SK-N-SH treated with all-trans-retinoic acid at 6 μM for 48 hours (cell line): ENCODE results near the gene CEP95.

Source experiments
- ATAC-seq: fragments of 200-7000 bp; cut with Tn5 transposase; 3 replicates; pipeline ENCODE4 v1.9.1; 2020; ENCODE audit warnings: mild to moderate bottlenecking, moderate library complexity
- ARNTL ChIP-seq: fragments of 450-650 bp; formaldehyde crosslinking; IDR thresholded peaks from 2 replicates; pipeline ENCODE4 v1.5.0; 2020; ENCODE audit warnings: low read depth, mild to moderate bottlenecking, moderate library complexity, borderline replicate concordance
- BACH2 ChIP-seq: fragments of 250-450 bp; sonication (Bioruptor Pico); IDR thresholded peaks from 2 replicates; pipeline ENCODE4 v1.9.0; 2021; ENCODE audit warnings: mild to moderate bottlenecking, borderline replicate concordance
- CSDC2 ChIP-seq: fragments of 250-450 bp; sonication (Bioruptor Pico); IDR thresholded peaks from 2 replicates; pipeline ENCODE4 v1.5.0; 2020; ENCODE audit warnings: mild to moderate bottlenecking, moderate library complexity
- CSRNP3 ChIP-seq: fragments of 250-450 bp; sonication (Bioruptor Pico); IDR thresholded peaks from 2 replicates; pipeline ENCODE4 v1.5.1; 2021; ENCODE audit warnings: mild to moderate bottlenecking, moderate library complexity
- ESRRG ChIP-seq: fragments of 250-450 bp; sonication (Bioruptor Pico); IDR thresholded peaks from 2 replicates; pipeline ENCODE4 v1.6.1; 2021; ENCODE audit warnings: mild to moderate bottlenecking
- GLIS3 ChIP-seq: fragments of 250-450 bp; sonication (Bioruptor Pico); IDR thresholded peaks from 2 replicates; pipeline ENCODE4 v1.5.0; 2020; ENCODE audit warnings: mild to moderate bottlenecking, moderate library complexity
- ISL1 ChIP-seq: fragments of 250-450 bp; sonication (Bioruptor Pico); IDR thresholded peaks from 2 replicates; pipeline ENCODE4 v2.1.2; 2022; ENCODE audit warnings: mild to moderate bottlenecking, moderate library complexity
- OSR1 ChIP-seq: fragments of 250-450 bp; sonication (Bioruptor Pico); IDR thresholded peaks from 2 replicates; pipeline ENCODE4 v1.8.0; 2022; ENCODE audit warnings: moderate library complexity, mild to moderate bottlenecking, inconsistent platforms
- PPARA ChIP-seq: fragments of 250-450 bp; sonication (Bioruptor Pico); IDR thresholded peaks from 2 replicates; pipeline ENCODE4 v1.5.0; 2020; ENCODE audit warnings: mild to moderate bottlenecking, borderline replicate concordance
- RARB ChIP-seq: fragments of 250-450 bp; sonication (Bioruptor Pico); IDR thresholded peaks from 2 replicates; pipeline ENCODE4 v1.8.0; 2021; ENCODE audit warnings: mild to moderate bottlenecking, moderate library complexity
- SNAI2 ChIP-seq: fragments of 250-450 bp; sonication (Bioruptor Pico); IDR thresholded peaks from 2 replicates; pipeline ENCODE4 v1.5.0; 2020; ENCODE audit warnings: mild to moderate bottlenecking, moderate library complexity
- TCF4 ChIP-seq: fragments of 250-450 bp; sonication (Bioruptor Pico); IDR thresholded peaks from 2 replicates; pipeline ENCODE4 v1.8.0; 2021; ENCODE audit warnings: mild to moderate bottlenecking, moderate library complexity, borderline replicate concordance
- TOX ChIP-seq: fragments of 250-450 bp; sonication (Bioruptor Pico); IDR thresholded peaks from 2 replicates; pipeline ENCODE4 v1.8.0; 2021; ENCODE audit warnings: mild to moderate bottlenecking, moderate library complexity, borderline replicate concordance
- TSHZ2 ChIP-seq: fragments of 250-450 bp; sonication (Bioruptor Pico); IDR thresholded peaks from 2 replicates; pipeline ENCODE4 v1.5.0; 2020; ENCODE audit warnings: mild to moderate bottlenecking, moderate library complexity
- ZFP3 ChIP-seq: fragments of 250-450 bp; sonication (Bioruptor Pico); IDR thresholded peaks from 2 replicates; pipeline ENCODE4 v1.5.0; 2020; ENCODE audit warnings: mild to moderate bottlenecking, moderate library complexity
- ZFP30 ChIP-seq: fragments of 450-650 bp; formaldehyde crosslinking; IDR thresholded peaks from 2 replicates; pipeline ENCODE4 v1.5.0; 2022; ENCODE audit warnings: mild to moderate bottlenecking, moderate library complexity
- ZNF565 ChIP-seq: fragments of 450-650 bp; formaldehyde crosslinking; conservative IDR thresholded peaks from 2 replicates; pipeline ENCODE4 v1.5.0; 2020; ENCODE audit warnings: low read depth, mild to moderate bottlenecking, moderate library complexity
- ZNF70 ChIP-seq: fragments of 450-650 bp; formaldehyde crosslinking; IDR thresholded peaks from 2 replicates; pipeline ENCODE4 v1.5.0; 2020; ENCODE audit warnings: mild to moderate bottlenecking, moderate library complexity
- ZNF8 ChIP-seq: fragments of 450-650 bp; formaldehyde crosslinking; IDR thresholded peaks from 2 replicates; pipeline ENCODE4 v1.5.0; 2020; ENCODE audit warnings: mild to moderate bottlenecking, moderate library complexity
- TF ChIP-seq, protein P1 (sequence below): fragments of 250-450 bp; sonication (Bioruptor Pico); IDR thresholded peaks from 2 replicates; pipeline ENCODE4 v1.8.0; 2021; ENCODE audit warnings: low read depth, mild to moderate bottlenecking, moderate library complexity, borderline replicate concordance
- TF ChIP-seq, protein P2 (sequence below): fragments of 250-450 bp; sonication (Bioruptor Pico); IDR thresholded peaks from 2 replicates; pipeline ENCODE4 v1.8.0; 2020; ENCODE audit warnings: mild to moderate bottlenecking, moderate library complexity, borderline replicate concordance
- TF ChIP-seq, protein P3 (sequence below): fragments of 250-450 bp; sonication (Bioruptor Pico); IDR thresholded peaks from 2 replicates; pipeline ENCODE4 v1.5.1; 2020; ENCODE audit warnings: low read depth, mild to moderate bottlenecking, moderate library complexity

Gene CEP95

GRCh38 chr17:64507413-64507782, 621 bp downstream of the CEP95 start:
- peak; percentile 61 for ATAC-seq
- no peak for TF ChIP-seq GLIS3
- TF ChIP-seq ZFP3 (CRISPR knock-in tag): no peak
- TF ChIP-seq BACH2 (CRISPR knock-in tag): no peak
- no peak for TF ChIP-seq RARB (CRISPR knock-in tag)
- TF ChIP-seq ZNF70 (CRISPR knock-in tag): no peak
- TF ChIP-seq PPARA: no peak
- no peak for TF ChIP-seq CSRNP3 (CRISPR knock-in tag)
- no peak for TF ChIP-seq SNAI2 (CRISPR knock-in tag)
- no peak for TF ChIP-seq TOX (CRISPR knock-in tag)
- TF ChIP-seq CSDC2 (CRISPR knock-in tag): no peak
- TF ChIP-seq TSHZ2 (CRISPR knock-in tag): no peak
- TF ChIP-seq ZNF8 (CRISPR knock-in tag): no peak
- no peak for TF ChIP-seq ISL1
- TF ChIP-seq ZNF565 (CRISPR knock-in tag): no peak
- no peak for TF ChIP-seq ARNTL (CRISPR knock-in tag)
- TF ChIP-seq ESRRG: no peak
- TF ChIP-seq, protein P1, sequence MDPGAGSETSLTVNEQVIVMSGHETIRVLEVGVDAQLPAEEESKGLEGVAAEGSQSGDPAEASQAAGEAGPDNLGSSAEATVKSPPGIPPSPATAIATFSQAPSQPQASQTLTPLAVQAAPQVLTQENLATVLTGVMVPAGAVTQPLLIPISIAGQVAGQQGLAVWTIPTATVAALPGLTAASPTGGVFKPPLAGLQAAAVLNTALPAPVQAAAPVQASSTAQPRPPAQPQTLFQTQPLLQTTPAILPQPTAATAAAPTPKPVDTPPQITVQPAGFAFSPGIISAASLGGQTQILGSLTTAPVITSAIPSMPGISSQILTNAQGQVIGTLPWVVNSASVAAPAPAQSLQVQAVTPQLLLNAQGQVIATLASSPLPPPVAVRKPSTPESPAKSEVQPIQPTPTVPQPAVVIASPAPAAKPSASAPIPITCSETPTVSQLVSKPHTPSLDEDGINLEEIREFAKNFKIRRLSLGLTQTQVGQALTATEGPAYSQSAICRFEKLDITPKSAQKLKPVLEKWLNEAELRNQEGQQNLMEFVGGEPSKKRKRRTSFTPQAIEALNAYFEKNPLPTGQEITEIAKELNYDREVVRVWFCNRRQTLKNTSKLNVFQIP (CRISPR knock-in tag): no peak
- TF ChIP-seq OSR1 (CRISPR knock-in tag): no peak

- no peak for TF ChIP-seq ZNF565 (CRISPR knock-in tag)
- no peak for TF ChIP-seq SNAI2 (CRISPR knock-in tag)
- TF ChIP-seq ZNF70 (CRISPR knock-in tag): no peak
- TF ChIP-seq TCF4: no peak
- no peak for TF ChIP-seq TOX (CRISPR knock-in tag)
- TF ChIP-seq, protein P2, sequence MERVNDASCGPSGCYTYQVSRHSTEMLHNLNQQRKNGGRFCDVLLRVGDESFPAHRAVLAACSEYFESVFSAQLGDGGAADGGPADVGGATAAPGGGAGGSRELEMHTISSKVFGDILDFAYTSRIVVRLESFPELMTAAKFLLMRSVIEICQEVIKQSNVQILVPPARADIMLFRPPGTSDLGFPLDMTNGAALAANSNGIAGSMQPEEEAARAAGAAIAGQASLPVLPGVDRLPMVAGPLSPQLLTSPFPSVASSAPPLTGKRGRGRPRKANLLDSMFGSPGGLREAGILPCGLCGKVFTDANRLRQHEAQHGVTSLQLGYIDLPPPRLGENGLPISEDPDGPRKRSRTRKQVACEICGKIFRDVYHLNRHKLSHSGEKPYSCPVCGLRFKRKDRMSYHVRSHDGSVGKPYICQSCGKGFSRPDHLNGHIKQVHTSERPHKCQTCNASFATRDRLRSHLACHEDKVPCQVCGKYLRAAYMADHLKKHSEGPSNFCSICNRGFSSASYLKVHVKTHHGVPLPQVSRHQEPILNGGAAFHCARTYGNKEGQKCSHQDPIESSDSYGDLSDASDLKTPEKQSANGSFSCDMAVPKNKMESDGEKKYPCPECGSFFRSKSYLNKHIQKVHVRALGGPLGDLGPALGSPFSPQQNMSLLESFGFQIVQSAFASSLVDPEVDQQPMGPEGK (CRISPR knock-in tag): no peak
- TF ChIP-seq BACH2 (CRISPR knock-in tag): no peak
- TF ChIP-seq ZFP30: no peak
- TF ChIP-seq PPARA: no peak
- no peak for TF ChIP-seq TSHZ2 (CRISPR knock-in tag)
- TF ChIP-seq CSDC2 (CRISPR knock-in tag): no peak
- TF ChIP-seq, protein P3, sequence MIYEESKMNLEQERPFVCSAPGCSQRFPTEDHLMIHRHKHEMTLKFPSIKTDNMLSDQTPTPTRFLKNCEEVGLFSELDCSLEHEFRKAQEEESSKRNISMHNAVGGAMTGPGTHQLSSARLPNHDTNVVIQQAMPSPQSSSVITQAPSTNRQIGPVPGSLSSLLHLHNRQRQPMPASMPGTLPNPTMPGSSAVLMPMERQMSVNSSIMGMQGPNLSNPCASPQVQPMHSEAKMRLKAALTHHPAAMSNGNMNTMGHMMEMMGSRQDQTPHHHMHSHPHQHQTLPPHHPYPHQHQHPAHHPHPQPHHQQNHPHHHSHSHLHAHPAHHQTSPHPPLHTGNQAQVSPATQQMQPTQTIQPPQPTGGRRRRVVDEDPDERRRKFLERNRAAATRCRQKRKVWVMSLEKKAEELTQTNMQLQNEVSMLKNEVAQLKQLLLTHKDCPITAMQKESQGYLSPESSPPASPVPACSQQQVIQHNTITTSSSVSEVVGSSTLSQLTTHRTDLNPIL (CRISPR knock-in tag): no peak
- no peak for ATAC-seq
Observed at GRCh38 chr17:64508683-64509082, 1.9 kb downstream of the CEP95 start.
